Liver (tissue), 3 donors: ENCODE results near the gene ZNF557.

Experiments
- CTCF ChIP-seq: fragments of 150-350 bp; IDR thresholded peaks from 2 replicates; pipeline ENCODE4 v1.5.1; 2017; ENCODE audit warnings: improper control_type of control experiment, low read depth, low read length; ENCODE audit not compliant: missing input control
- EGR1 ChIP-seq, 2 donors: IDR thresholded peaks; 2 replicates each; pipeline ENCODE4 v1.6.1; 2016 to 2018; ENCODE audit warnings: antibody characterized with exemption in 2 of 2, low read depth in 2 of 2
- FOXA1 ChIP-seq: IDR thresholded peaks from 2 replicates; pipeline ENCODE4 v1.6.1; 2016; ENCODE audit warnings: antibody characterized with exemption
- FOXA2 ChIP-seq: IDR thresholded peaks from 2 replicates; pipeline ENCODE4 v1.6.1; 2016; ENCODE audit warnings: antibody characterized with exemption
- GABPA ChIP-seq, 2 donors: IDR thresholded peaks in 1 of 2; conservative IDR thresholded peaks in 1 of 2; 2 replicates each; pipeline ENCODE4 v1.6.1; 2016; ENCODE audit warnings: antibody characterized with exemption in 2 of 2, mild to moderate bottlenecking in 1 of 2, moderate library complexity in 1 of 2
- HNF4A ChIP-seq, 2 donors: conservative IDR thresholded peaks; 2 replicates each; pipeline ENCODE4 v1.6.1; 2016; ENCODE audit warnings: antibody characterized with exemption in 2 of 2, mild to moderate bottlenecking in 2 of 2
- JUND ChIP-seq, 2 donors: IDR thresholded peaks; 2 replicates each; pipeline ENCODE4 v1.6.1; 2016; ENCODE audit warnings: antibody characterized with exemption in 2 of 2
- MAX ChIP-seq: IDR thresholded peaks from 2 replicates; pipeline ENCODE4 v1.6.1; 2016; ENCODE audit warnings: antibody characterized with exemption
- RAD21 ChIP-seq, 2 donors: IDR thresholded peaks; 2 replicates each; pipeline ENCODE4 v1.6.1; 2016; ENCODE audit warnings: antibody characterized with exemption in 2 of 2, mild to moderate bottlenecking in 2 of 2
- RXRA ChIP-seq, 2 donors: IDR thresholded peaks; 2 replicates each; pipeline ENCODE4 v1.6.1; 2017 to 2018; ENCODE audit warnings: antibody characterized with exemption in 2 of 2, mild to moderate bottlenecking in 1 of 2
- SP1 ChIP-seq: IDR thresholded peaks from 2 replicates; pipeline ENCODE4 v1.6.1; 2018; ENCODE audit warnings: antibody characterized with exemption, mild to moderate bottlenecking
- TAF1 ChIP-seq: conservative IDR thresholded peaks from 2 replicates; pipeline ENCODE4 v1.6.1; 2016; ENCODE audit warnings: antibody characterized with exemption, mild to moderate bottlenecking
- YY1 ChIP-seq: IDR thresholded peaks from 2 replicates; pipeline ENCODE4 v1.6.1; 2016; ENCODE audit warnings: antibody characterized with exemption, mild to moderate bottlenecking
- TF ChIP-seq, protein P1 (sequence below): IDR thresholded peaks from 2 replicates; pipeline ENCODE4 v1.6.1; 2016; ENCODE audit warnings: antibody characterized with exemption, mild to moderate bottlenecking
- donor health status: healthy.
- donor health status: healthy.

DNA sequence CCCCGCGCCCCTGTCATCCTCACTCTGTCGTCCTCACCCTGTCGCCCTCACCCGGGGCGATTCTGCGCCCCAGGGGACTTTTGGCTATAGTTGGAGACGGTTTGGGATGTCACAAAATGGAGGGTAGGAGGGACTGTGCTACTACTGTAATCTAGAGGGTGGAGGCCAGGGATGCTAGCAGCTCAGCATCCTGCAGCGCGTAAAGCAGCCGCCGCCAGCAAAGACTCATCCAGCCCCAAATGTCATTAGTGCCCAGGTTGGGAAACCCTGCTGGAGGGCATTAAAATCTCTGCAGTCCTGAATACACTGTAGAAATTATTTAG is 362 bp downstream of the ZNF557 start:
- TF ChIP-seq TAF1 (no peak), CTCF (no peak), RXRA (IDR thresholded peaks at IDR 0.05) (no peak), SP1 (no peak), EGR1 (IDR thresholded peaks at IDR 0.05; ENCODE audit: low read depth in 2 of 2) (no peak), FOXA2 (no peak), FOXA1 (no peak), MAX (no peak), JUND (IDR thresholded peaks at IDR 0.05) (no peak), GABPA (IDR thresholded peaks at IDR 0.05 in 1 of 2, conservative IDR thresholded peaks at IDR 0.05 in 1 of 2) (no peak), HNF4A (conservative IDR thresholded peaks at IDR 0.05) (no peak), YY1 (no peak), RAD21 (IDR thresholded peaks at IDR 0.05) (no peak)
- TF ChIP-seq, protein P1, sequence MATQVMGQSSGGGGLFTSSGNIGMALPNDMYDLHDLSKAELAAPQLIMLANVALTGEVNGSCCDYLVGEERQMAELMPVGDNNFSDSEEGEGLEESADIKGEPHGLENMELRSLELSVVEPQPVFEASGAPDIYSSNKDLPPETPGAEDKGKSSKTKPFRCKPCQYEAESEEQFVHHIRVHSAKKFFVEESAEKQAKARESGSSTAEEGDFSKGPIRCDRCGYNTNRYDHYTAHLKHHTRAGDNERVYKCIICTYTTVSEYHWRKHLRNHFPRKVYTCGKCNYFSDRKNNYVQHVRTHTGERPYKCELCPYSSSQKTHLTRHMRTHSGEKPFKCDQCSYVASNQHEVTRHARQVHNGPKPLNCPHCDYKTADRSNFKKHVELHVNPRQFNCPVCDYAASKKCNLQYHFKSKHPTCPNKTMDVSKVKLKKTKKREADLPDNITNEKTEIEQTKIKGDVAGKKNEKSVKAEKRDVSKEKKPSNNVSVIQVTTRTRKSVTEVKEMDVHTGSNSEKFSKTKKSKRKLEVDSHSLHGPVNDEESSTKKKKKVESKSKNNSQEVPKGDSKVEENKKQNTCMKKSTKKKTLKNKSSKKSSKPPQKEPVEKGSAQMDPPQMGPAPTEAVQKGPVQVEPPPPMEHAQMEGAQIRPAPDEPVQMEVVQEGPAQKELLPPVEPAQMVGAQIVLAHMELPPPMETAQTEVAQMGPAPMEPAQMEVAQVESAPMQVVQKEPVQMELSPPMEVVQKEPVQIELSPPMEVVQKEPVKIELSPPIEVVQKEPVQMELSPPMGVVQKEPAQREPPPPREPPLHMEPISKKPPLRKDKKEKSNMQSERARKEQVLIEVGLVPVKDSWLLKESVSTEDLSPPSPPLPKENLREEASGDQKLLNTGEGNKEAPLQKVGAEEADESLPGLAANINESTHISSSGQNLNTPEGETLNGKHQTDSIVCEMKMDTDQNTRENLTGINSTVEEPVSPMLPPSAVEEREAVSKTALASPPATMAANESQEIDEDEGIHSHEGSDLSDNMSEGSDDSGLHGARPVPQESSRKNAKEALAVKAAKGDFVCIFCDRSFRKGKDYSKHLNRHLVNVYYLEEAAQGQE: no peak
